WTC11 (cell line): ENCODE results near the gene DNM3.

Source experiments
- JUN ChIP-seq: sonication (generic); formaldehyde crosslinking; IDR thresholded peaks from 2 replicates; pipeline ENCODE4 v1.8.0; 2023; ENCODE audit warnings: mild to moderate bottlenecking, missing genetic modification reagents
- ZNF317 ChIP-seq: sonication (generic); formaldehyde crosslinking; IDR thresholded peaks from 2 replicates; pipeline ENCODE4 v1.8.1; 2023; ENCODE audit warnings: low read depth, mild to moderate bottlenecking, moderate library complexity, missing genetic modification reagents, borderline replicate concordance
- TF ChIP-seq, protein P1 (sequence below): fragments of 200-600 bp; IDR thresholded peaks from 2 replicates; pipeline ENCODE4 v1.8.0; 2022; ENCODE audit warnings: antibody characterized with exemption

DNA sequence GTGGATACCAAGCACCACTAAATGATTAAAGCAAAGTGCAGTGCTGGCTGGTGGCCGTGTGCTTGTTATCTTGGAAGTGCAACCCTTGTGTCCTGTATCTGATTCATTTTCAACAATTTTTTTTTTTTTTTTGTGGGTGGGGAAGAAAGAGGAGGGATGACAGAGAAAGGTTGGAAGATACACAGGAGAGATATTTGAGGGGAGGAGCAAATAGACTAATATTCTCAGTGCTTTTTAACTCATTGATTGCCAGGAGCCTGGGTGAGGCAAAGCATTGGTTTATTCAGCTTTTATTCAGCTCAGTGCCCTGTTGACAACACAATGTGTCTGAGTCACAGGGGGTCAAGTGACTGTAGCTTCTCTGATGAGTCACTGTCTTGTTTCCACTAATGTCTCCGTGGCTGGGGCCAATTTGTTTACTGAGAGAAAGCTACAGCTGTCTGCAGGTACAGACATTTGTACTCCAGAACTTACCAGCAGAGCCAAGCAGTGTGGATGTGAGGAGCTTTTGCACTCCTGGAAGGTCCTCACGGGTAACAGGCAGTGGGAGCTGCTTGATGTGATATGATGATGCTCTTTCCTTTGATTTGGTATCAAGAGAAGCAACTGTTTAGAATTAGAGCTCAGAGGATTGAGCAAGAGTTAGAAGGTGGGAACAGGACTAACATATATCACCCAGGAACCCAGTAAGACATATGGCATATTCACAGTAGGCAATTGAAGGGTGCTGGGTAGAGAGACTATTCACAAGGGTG, 23.6 kb upstream of the DNM3 start:
- TF ChIP-seq, protein P1, sequence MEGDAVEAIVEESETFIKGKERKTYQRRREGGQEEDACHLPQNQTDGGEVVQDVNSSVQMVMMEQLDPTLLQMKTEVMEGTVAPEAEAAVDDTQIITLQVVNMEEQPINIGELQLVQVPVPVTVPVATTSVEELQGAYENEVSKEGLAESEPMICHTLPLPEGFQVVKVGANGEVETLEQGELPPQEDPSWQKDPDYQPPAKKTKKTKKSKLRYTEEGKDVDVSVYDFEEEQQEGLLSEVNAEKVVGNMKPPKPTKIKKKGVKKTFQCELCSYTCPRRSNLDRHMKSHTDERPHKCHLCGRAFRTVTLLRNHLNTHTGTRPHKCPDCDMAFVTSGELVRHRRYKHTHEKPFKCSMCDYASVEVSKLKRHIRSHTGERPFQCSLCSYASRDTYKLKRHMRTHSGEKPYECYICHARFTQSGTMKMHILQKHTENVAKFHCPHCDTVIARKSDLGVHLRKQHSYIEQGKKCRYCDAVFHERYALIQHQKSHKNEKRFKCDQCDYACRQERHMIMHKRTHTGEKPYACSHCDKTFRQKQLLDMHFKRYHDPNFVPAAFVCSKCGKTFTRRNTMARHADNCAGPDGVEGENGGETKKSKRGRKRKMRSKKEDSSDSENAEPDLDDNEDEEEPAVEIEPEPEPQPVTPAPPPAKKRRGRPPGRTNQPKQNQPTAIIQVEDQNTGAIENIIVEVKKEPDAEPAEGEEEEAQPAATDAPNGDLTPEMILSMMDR, result no peak
- TF ChIP-seq ZNF317 (no peak), JUN (no peak)
